Neuron (in vitro differentiated cells): Measurements from ENCODE around the gene OLFML2B.
"Not testable (repeated sequence)": the region's sequence is repeated elsewhere in the genome, so short reads cannot be mapped to it uniquely, and the experiment has no call there.

Experiments
- H2AFZ ChIP-seq: one replicate; pipeline ENCODE4 v1.6.1; 2013; ENCODE audit warnings: low read depth, mild to moderate bottlenecking, inconsistent platforms, low read length, moderate library complexity
- H3K27me3 ChIP-seq: one replicate; pipeline ENCODE4 v1.6.1; 2013; ENCODE audit warnings: low read length; ENCODE audit not compliant: insufficient read depth
- H3K36me3 ChIP-seq: one replicate; pipeline ENCODE4 v1.6.1; 2013; ENCODE audit warnings: low read length; ENCODE audit not compliant: insufficient read depth
- H3K4me1 ChIP-seq: one replicate; pipeline ENCODE4 v1.6.1; 2013; ENCODE audit warnings: low read length; ENCODE audit not compliant: insufficient read depth
- H3K4me3 ChIP-seq: 2 replicates; pipeline ENCODE4 v1.5.1; 2013; ENCODE audit warnings: mild to moderate bottlenecking, low read length, moderate library complexity
- H3K9me3 ChIP-seq: one replicate; pipeline ENCODE4 v1.6.1; 2013; ENCODE audit warnings: low read length

Gene OLFML2B

GRCh38 chr1:162023547-162024501 lies at the start of gene OLFML2B:
Gene OLFML2B, minus strand, starts transcription at chr1:162023869. Its CDS starts 439 bp downstream, at chr1:162023430.
- H3K4me1 ChIP-seq = peaks cover 8% of the 10 kb centered on the region
- H2AFZ ChIP-seq = peak within 1 kb of the TSS; percentile 87
- H3K27me3 ChIP-seq = peaks cover 2% of the 10 kb centered on the region
- H3K36me3 ChIP-seq = no peaks in the 10 kb centered on the region
- peak within 1 kb of the TSS; percentile 58 for H3K4me3 ChIP-seq
- no peaks in the 10 kb centered on the region for H3K9me3 ChIP-seq

DNA sequence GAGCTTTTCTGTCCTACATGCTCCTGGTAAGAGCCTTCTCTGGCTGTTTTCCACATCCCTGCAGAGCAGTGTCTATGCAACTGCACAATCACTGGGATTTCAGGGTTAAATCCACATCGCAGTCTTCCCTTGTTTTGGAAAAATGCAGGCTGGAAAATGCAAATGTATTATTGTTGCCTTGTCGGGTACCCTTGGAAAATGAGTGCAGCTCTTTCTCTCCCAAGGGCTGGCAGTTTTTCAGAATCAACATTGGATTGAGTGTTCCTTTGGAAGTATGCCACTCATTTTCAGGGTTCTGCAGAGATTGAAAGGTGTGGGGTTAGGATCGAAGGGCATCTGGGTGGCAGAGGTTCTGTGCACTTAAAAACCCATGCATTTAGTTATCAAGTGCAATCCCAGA lies 49.1 kb upstream of the OLFML2B start:
- peaks cover 6% of the 10 kb centered on the region for H3K9me3 ChIP-seq
- H3K36me3 ChIP-seq = peaks cover 9% of the 10 kb centered on the region
- no peaks in the 10 kb centered on the region for H3K27me3 ChIP-seq
- peak overlapping the region; percentile 8 for H3K4me3 ChIP-seq
- no peak overlapping the region for H2AFZ ChIP-seq
- peaks cover 29% of the 10 kb centered on the region for H3K4me1 ChIP-seq

DNA sequence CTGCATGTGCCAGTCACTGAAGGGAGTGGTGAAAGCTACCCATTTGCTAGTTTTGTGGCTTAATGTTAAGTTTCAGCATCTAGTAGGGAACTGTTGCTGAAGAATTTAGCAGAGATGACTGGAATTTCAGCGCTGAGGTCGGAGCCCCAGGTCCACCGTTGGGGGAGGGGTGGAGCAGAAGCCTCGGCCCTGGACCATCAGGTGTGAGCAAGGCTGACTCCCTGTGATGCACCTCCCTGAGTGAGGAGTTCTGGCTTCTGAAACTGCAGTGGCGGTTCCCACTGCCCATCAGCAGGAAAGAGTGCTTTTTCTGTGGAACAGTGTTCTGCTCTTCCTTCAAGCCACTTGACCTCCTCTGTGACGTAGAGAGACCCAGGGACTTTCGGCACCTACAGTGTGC lies 47.2 kb upstream of the OLFML2B start:
- H3K27me3 ChIP-seq = no peaks in the 10 kb centered on the region

GRCh38 chr1:162070094-162070748 lies 46.6 kb upstream of the OLFML2B start:
- Histone ChIP-seq H2AFZ (peak overlapping the region; percentile 96), H3K36me3 (peaks cover 6% of the 10 kb centered on the region), H3K27me3 (no peaks in the 10 kb centered on the region), H3K4me3 (peak overlapping the region; percentile 84), H3K9me3 (peaks cover 5% of the 10 kb centered on the region), H3K4me1 (peaks cover 29% of the 10 kb centered on the region)

More for the DNA sequence above, 47.2 kb upstream of the OLFML2B start:
- Histone ChIP-seq H2AFZ (no peak overlapping the region), H3K9me3 (peaks cover 6% of the 10 kb centered on the region), H3K36me3 (peaks cover 9% of the 10 kb centered on the region), H3K4me3 (peak overlapping the region; percentile 84), H3K4me1 (peaks cover 29% of the 10 kb centered on the region)

GRCh38 chr1:162069334-162070093 lies 45.8 kb upstream of the OLFML2B start, which contains the start of gene NOS1AP:
Gene NOS1AP, plus strand, starts transcription at chr1:162069691. Its CDS starts 487 bp downstream, at chr1:162070178.
- Histone ChIP-seq H3K36me3 (no peaks in the 10 kb centered on the region), H2AFZ (peak within 1 kb of the TSS; percentile 96), H3K4me3 (peak within 1 kb of the TSS; percentile 84), H3K27me3 (no peaks in the 10 kb centered on the region), H3K9me3 (peaks cover 3% of the 10 kb centered on the region), H3K4me1 (peaks cover 29% of the 10 kb centered on the region)

GRCh38 chr1:162068301-162068700 lies 44.6 kb upstream of the OLFML2B start:
- H3K4me1 ChIP-seq = peaks cover 30% of the 10 kb centered on the region

DNA sequence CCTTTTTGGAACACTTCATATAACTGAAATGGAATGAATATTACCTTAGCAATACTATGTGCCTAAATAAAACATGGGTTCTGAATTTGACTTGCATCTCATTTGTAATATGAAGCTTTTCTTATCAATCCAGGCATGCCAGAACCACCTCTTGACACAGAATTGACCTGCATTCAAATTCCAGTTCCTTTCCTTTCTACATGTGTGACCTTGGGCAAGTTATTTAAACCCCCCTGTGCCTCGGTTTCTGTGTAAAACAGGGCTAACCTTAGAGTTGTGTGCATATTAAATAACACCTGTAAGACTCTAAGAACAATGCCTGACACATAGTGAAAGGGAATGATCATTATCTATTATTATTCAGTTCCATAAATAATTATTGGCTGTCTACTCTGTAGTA lies 43.8 kb upstream of the OLFML2B start:
- H3K9me3 ChIP-seq = no peaks in the 10 kb centered on the region
- H3K36me3 ChIP-seq = no peaks in the 10 kb centered on the region
- H3K27me3 ChIP-seq = no peaks in the 10 kb centered on the region
- no peak overlapping the region for H2AFZ ChIP-seq
- peaks cover 32% of the 10 kb centered on the region for H3K4me1 ChIP-seq
- H3K4me3 ChIP-seq = no peak overlapping the region

More at GRCh38 chr1:162068301-162068700, 44.6 kb upstream of the OLFML2B start:
- Histone ChIP-seq H3K9me3 (no peaks in the 10 kb centered on the region), H3K36me3 (no peaks in the 10 kb centered on the region), H2AFZ (no peak overlapping the region), H3K4me3 (no peak overlapping the region), H3K27me3 (no peaks in the 10 kb centered on the region)

DNA sequence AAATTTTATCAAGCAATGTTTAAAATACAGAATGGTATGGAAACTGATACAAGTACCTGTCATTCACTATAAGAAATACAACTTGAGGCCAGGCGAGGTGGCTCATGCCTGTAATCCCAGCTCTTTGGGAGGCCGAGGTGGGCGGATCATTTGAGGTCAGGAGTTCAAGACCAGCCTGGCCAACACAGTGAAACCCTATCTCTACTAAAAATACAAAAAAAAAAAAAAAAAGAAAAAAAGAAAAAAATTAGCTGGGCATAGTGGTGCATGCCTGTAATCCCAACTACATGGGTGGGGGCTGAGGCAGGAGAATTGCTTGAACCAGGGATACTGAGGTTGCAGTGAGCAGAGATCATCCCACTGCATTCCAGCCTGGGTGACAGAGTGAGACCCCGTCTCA lies 43.2 kb upstream of the OLFML2B start:
- H3K9me3 ChIP-seq, H3K27me3 ChIP-seq, H3K36me3 ChIP-seq, H2AFZ ChIP-seq, H3K4me3 ChIP-seq: not testable (repeated sequence)
- H3K4me1 ChIP-seq = peaks cover 28% of the 10 kb centered on the region

DNA sequence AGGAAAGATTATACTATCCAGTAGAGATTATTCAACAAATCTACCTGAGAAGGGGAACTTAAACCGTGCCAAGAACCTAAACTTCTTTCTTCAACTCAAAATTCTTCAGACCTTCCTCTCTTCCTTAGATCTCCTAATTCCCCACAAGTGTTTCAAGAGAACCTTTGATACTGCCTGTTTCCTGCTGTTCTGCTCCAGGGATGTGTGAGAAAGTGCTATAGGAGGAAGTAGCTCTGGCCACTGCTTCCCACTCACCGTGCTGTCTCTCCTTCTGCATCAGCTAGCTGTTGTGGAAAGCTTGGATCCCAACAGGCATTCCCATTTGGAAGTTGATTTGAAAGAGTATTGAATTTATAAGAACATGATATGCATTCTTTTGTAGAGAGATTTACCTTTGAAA lies 41.3 kb upstream of the OLFML2B start:
- Histone ChIP-seq H3K36me3 (no peaks in the 10 kb centered on the region), H3K27me3 (no peaks in the 10 kb centered on the region), H3K4me3 (no peak overlapping the region), H3K9me3 (no peaks in the 10 kb centered on the region), H2AFZ (no peak overlapping the region), H3K4me1 (peaks cover 12% of the 10 kb centered on the region)

GRCh38 chr1:162062542-162063015 lies 38.9 kb upstream of the OLFML2B start:
- Histone ChIP-seq H3K36me3 (no peaks in the 10 kb centered on the region), H3K4me1 (peaks cover 12% of the 10 kb centered on the region), H3K4me3 (peak overlapping the region; percentile 26), H2AFZ (peak overlapping the region; percentile 85), H3K27me3 (no peaks in the 10 kb centered on the region), H3K9me3 (no peaks in the 10 kb centered on the region)

DNA sequence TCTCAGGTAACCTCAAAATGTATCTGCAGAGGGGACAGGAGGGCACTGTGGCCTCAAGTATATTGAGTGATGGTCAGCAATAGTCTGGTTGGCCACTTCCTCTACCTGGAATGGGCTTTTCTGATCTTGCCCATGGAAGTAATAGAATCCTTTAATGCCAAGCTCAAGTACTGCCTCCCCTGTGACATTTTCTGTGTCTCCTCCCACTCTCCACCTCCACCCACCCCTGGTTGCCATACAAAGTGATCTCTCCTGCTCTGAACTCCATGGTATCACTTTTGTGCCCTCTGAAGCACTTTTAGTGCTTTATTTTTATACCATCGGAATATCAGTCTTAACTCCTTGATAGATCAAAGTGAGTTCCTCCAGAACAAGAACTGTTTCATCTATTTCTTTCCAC lies 36.6 kb upstream of the OLFML2B start:
- no peaks in the 10 kb centered on the region for H3K36me3 ChIP-seq
- H3K4me1 ChIP-seq = peaks cover 12% of the 10 kb centered on the region
- no peak overlapping the region for H3K4me3 ChIP-seq
- no peaks in the 10 kb centered on the region for H3K9me3 ChIP-seq
- H2AFZ ChIP-seq = no peak overlapping the region
- H3K27me3 ChIP-seq = no peaks in the 10 kb centered on the region

- Histone ChIP-seq H3K27me3 (no peaks in the 10 kb centered on the region), H3K36me3 (no peaks in the 10 kb centered on the region)
Observed at GRCh38 chr1:162059721-162060120, 36.1 kb upstream of the OLFML2B start.

More at GRCh38 chr1:162059721-162060120, 36.1 kb upstream of the OLFML2B start:
- Histone ChIP-seq H2AFZ (no peak overlapping the region), H3K4me1 (peaks cover 12% of the 10 kb centered on the region), H3K9me3 (no peaks in the 10 kb centered on the region), H3K4me3 (no peak overlapping the region)
